ENCODE results near the gene REEP2. TPM values are rescaled to one million over a fixed set of nuclear protein-coding genes. Genes with fewer than 3 reads are reported as not detected.

Gene REEP2
- total RNA-seq, 1 experiment from 2014 or later = 49.0 TPM

GRCh38 chr5:138492560-138493045 is 53.7 kb downstream of the REEP2 start:
- WGBS (ENCODE audit: extremely low coverage, insufficient read length, low lambda C conversion rate) = no CpG with 5 or more reads among the region's 10 CpGs
- no peak overlapping the region for H3K23ac ChIP-seq (ENCODE audit: insufficient read length, low read depth, low read length)
- H3K27ac Mint-ChIP-seq = peak overlapping the region in 2 of 3 experiments; percentile 80 to 87; a peak in 5 of 7 replicates
- peak overlapping the region; percentile 53 for H3K4me2 ChIP-seq (ENCODE audit: insufficient read depth, insufficient read length, low read length)
- no peak overlapping the region for H4K8ac ChIP-seq (replicated peaks; ENCODE audit: insufficient read length, low read depth, low read length)
- H3K56ac ChIP-seq (ENCODE audit: insufficient read length, low read depth, low read length) = no peak overlapping the region
- H3K4ac ChIP-seq (ENCODE audit: low read depth, low read length) = no peak overlapping the region
- no peak overlapping the region for H4K5ac ChIP-seq (ENCODE audit: insufficient read length, low read depth, low read length)
- H3T11ph ChIP-seq (ENCODE audit: low read length) = no peak overlapping the region
- H2BK120ac ChIP-seq (ENCODE audit: low read depth, low read length, poor library complexity, severe bottlenecking) = no peak overlapping the region
- no peak overlapping the region for H2BK12ac ChIP-seq (ENCODE audit: insufficient read length, low read depth, low read length)
- peak overlapping the region; percentile 20 for H3K9ac ChIP-seq (ENCODE audit: extremely low read depth, insufficient read length, low read length)
- no peak overlapping the region for H2BK15ac ChIP-seq (ENCODE audit: low read depth, low read length)
- H2BK20ac ChIP-seq (ENCODE audit: low read depth, low read length, poor library complexity, severe bottlenecking) = no peak overlapping the region
- no peaks in the 10 kb centered on the region; a peak in 1 of 5 replicates for H3K9me3 Mint-ChIP-seq
- H3K18ac ChIP-seq (ENCODE audit: insufficient read length, low read depth, low read length) = peak overlapping the region; percentile 72
- no peaks in the 10 kb centered on the region for H4K20me1 ChIP-seq (ENCODE audit: control insufficient read depth, insufficient read depth, insufficient read length)
- no peak overlapping the region for H3K27ac ChIP-seq (ENCODE audit: insufficient read length, low read depth, low read length)
- DNase-seq = no peak
- H4K91ac ChIP-seq (ENCODE audit: insufficient read length, low read depth, low read length) = no peak overlapping the region
- H3K23me2 ChIP-seq (ENCODE audit: insufficient read length, low read depth, low read length, poor library complexity, severe bottlenecking) = peaks cover 11% of the 10 kb centered on the region
- peaks cover 4% of the 10 kb centered on the region; the same call in 1 of the 2 replicates for H3K4me1 ChIP-seq (ENCODE audit: insufficient read depth, low read length)
- no peaks in the 10 kb centered on the region for H3K9me3 ChIP-seq (ENCODE audit: control insufficient read depth, low read depth, low read length)
- peak overlapping the region; percentile 73 to 86 for H3K4me3 Mint-ChIP-seq
- H3K27me3 Mint-ChIP-seq (ENCODE audit: low read depth) = peaks cover 40% of the 10 kb centered on the region
- no peak overlapping the region for H2AK5ac ChIP-seq (ENCODE audit: insufficient read length, low read length)
- H3K4me1 Mint-ChIP-seq = peaks cover 22 to 32% of the 10 kb centered on the region in 2 experiments
- TF ChIP-seq CTCF (conservative IDR thresholded peaks at IDR 0.05) = no peak
- peak overlapping the region; percentile 59; the same call in 1 of the 2 replicates for H3K14ac ChIP-seq (ENCODE audit: insufficient read depth, low read length)
- H2BK5ac ChIP-seq (ENCODE audit: insufficient read length, low read length) = no peak overlapping the region
- no peaks in the 10 kb centered on the region; a peak in 1 of 7 replicates for H3K36me3 Mint-ChIP-seq (ENCODE audit: insufficient read depth in 1 of 3, low read depth in 3 of 3)
- no peaks in the 10 kb centered on the region; the same call in 1 of the 2 replicates for H3K27me3 ChIP-seq (ENCODE audit: insufficient read depth, low read length)
- no peak overlapping the region for H2AFZ ChIP-seq (ENCODE audit: low read length)
- no peaks in the 10 kb centered on the region for H3K79me1 ChIP-seq (ENCODE audit: insufficient read depth, low read depth, low read length, poor library complexity, severe bottlenecking)
- H3K79me2 ChIP-seq (ENCODE audit: insufficient read depth, low read length) = no peaks in the 10 kb centered on the region

Measured in H9 (cell line).